ENCODE measurements around the gene PTPRM. TPM values are rescaled to one million over a fixed set of nuclear protein-coding genes. Genes with fewer than 3 reads are reported as not detected.

Gene PTPRM
- total and polyA plus RNA-seq, 5 donors from 2014 or later: 1.1 to 4.6 (median 3.6) TPM

DNA sequence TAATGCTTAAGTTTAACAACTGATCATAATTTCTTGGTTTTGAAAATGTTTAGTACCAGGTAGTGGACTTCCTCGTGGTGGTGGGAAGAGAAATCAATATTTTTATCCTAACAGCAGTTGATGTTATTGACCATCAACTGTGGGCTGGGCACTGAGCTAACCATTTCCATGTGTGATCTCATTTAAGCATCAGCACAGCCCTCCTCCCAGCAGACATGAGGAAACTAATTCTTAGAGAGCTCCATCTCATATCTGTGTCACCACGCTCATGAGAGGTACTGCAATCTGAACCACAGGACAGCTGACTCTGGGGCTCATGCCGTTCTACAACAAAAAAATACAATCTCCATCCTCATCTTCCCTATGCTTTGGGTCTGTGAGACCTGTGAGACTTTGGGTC lies 709.3 kb downstream of the PTPRM start:
- Mint-ChIP-seq H3K9me3 (peaks cover 0 to 1% (median 0%) of the 10 kb centered on the region in 7 donors), H3K4me3 (no peak overlapping the region), H3K27ac (no peak overlapping the region), H3K4me1 (no peaks in the 10 kb centered on the region), H3K27me3 (no peaks in the 10 kb centered on the region), H3K36me3 (no peaks in the 10 kb centered on the region)
- Histone ChIP-seq H3K4me3 (ENCODE audit: low read depth, low read length) (no peak overlapping the region), H3K9me3 (ENCODE audit: control insufficient read depth in 2 of 2, low read length in 2 of 2) (no peaks in the 10 kb centered on the region), H3K4me1 (ENCODE audit: control insufficient read depth, insufficient read depth, low read length, poor library complexity, severe bottlenecking) (no peaks in the 10 kb centered on the region), H3K36me3 (ENCODE audit: control insufficient read depth, insufficient read depth, low read length) (no peaks in the 10 kb centered on the region), H3K27me3 (ENCODE audit: control insufficient read depth, insufficient read depth, low read length) (no peaks in the 10 kb centered on the region), H3K27ac (ENCODE audit: insufficient read depth, low read length, poor library complexity, severe bottlenecking) (no peak overlapping the region)
- ATAC-seq (ENCODE audit: low read depth in 2 of 2): no peak
- DNase-seq: no peak

DNA sequence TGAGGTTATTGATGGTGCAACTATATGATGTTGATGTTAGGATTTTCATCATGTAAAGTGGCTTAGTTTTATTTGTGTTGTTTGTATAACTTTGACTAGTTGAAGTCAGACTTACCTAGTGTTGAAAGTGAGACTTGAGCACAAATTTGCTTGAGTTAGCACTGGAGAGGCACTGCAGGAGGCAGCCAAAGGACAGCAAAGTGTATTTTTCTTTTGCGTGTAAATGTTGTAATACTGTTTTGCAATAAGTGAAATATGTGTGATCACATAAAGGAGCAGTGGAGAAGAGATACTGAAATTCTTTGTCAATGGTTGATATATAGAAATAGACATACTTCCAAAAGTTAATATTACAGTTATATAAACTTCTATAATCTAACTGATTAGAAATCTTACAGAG lies 710.2 kb downstream of the PTPRM start:
- no peaks in the 10 kb centered on the region for H3K27me3 ChIP-seq (ENCODE audit: control insufficient read depth, insufficient read depth, low read length)
- H3K4me1 ChIP-seq (ENCODE audit: control insufficient read depth, insufficient read depth, low read length, poor library complexity, severe bottlenecking): no peaks in the 10 kb centered on the region
- no peak overlapping the region for H3K27ac ChIP-seq (ENCODE audit: insufficient read depth, low read length, poor library complexity, severe bottlenecking)
- H3K36me3 Mint-ChIP-seq: no peaks in the 10 kb centered on the region
- H3K27ac Mint-ChIP-seq: no peak overlapping the region
- H3K4me1 Mint-ChIP-seq: no peaks in the 10 kb centered on the region
- H3K4me3 Mint-ChIP-seq: no peak overlapping the region
- DNase-seq (no peak), ATAC-seq (ENCODE audit: low read depth in 2 of 2) (no peak)
- no peak overlapping the region for H3K4me3 ChIP-seq (ENCODE audit: low read depth, low read length)
- no peaks in the 10 kb centered on the region for H3K27me3 Mint-ChIP-seq
- H3K9me3 Mint-ChIP-seq: peaks cover 0 to 1% (median 0%) of the 10 kb centered on the region in 7 donors
- no peaks in the 10 kb centered on the region for H3K36me3 ChIP-seq (ENCODE audit: control insufficient read depth, insufficient read depth, low read length)
- no peaks in the 10 kb centered on the region for H3K9me3 ChIP-seq (ENCODE audit: control insufficient read depth in 2 of 2, low read length in 2 of 2)

DNA sequence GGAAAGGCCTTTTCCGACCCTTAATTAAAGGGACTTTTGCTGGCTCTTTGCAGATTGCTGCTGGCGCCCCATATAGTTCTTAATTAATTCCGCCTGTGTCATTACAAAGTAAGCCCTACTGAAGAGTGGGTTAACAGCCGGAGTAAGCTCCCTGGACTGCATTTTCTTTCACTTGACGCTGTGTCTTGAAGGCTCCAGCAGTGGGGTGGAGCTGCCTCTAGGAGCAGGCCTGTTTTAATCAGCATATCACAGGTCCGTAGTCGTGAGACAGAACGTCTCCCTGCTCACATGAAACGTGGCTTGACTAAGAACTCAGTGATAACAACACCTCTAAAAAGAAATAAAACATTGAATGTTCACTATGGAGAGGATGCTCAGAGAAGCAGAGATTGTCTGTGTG lies 712.2 kb downstream of the PTPRM start:
- H3K36me3 ChIP-seq (ENCODE audit: control insufficient read depth, insufficient read depth, low read length): no peaks in the 10 kb centered on the region
- H3K36me3 Mint-ChIP-seq: no peaks in the 10 kb centered on the region
- H3K4me3 ChIP-seq (ENCODE audit: low read depth, low read length): no peak overlapping the region
- H3K4me1 ChIP-seq (ENCODE audit: control insufficient read depth, insufficient read depth, low read length, poor library complexity, severe bottlenecking): no peaks in the 10 kb centered on the region
- H3K27ac Mint-ChIP-seq: no peak overlapping the region
- peaks cover 0 to 1% (median 0%) of the 10 kb centered on the region in 7 donors for H3K9me3 Mint-ChIP-seq
- no peak overlapping the region for H3K4me3 Mint-ChIP-seq
- ATAC-seq (ENCODE audit: low read depth in 2 of 2) (no peak), DNase-seq (no peak)
- H3K27me3 Mint-ChIP-seq: no peaks in the 10 kb centered on the region
- H3K4me1 Mint-ChIP-seq: no peaks in the 10 kb centered on the region
- no peaks in the 10 kb centered on the region for H3K9me3 ChIP-seq (ENCODE audit: control insufficient read depth in 2 of 2, low read length in 2 of 2)
- no peak overlapping the region for H3K27ac ChIP-seq (ENCODE audit: insufficient read depth, low read length, poor library complexity, severe bottlenecking)
- H3K27me3 ChIP-seq (ENCODE audit: control insufficient read depth, insufficient read depth, low read length): no peaks in the 10 kb centered on the region

DNA sequence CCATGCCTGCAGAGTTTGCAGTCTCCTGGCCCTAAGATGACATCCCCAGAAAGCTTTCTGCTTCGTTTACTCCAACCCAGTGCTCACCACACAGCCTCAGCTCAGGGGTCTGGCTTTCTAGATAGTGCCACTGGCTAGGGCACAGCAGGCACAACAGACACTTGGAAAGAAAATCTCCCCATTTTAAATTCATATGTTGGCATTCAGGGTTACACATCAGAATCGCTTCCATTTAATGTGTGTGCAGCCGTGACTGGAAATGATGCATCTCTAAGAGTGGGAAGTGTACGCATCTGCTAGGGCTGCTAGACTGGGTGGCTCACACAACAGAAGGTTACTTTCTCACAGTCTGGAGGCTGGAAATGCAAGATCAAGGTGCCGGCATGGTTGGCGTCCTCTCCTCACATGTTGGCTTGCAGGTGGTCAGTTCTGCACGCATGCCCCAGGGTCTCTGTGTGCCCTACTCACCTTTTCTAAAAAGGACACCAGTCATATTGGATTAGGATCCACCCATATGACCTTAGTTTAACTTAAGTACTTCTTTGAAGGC lies 712.7 kb downstream of the PTPRM start:
- no peaks in the 10 kb centered on the region for H3K9me3 ChIP-seq (ENCODE audit: control insufficient read depth in 2 of 2, low read length in 2 of 2)
- H3K27me3 ChIP-seq (ENCODE audit: control insufficient read depth, insufficient read depth, low read length): no peaks in the 10 kb centered on the region
- H3K4me3 Mint-ChIP-seq: no peak overlapping the region
- no peaks in the 10 kb centered on the region for H3K27me3 Mint-ChIP-seq
- ATAC-seq (ENCODE audit: low read depth in 2 of 2) (no peak), DNase-seq (no peak)
- H3K27ac ChIP-seq (ENCODE audit: insufficient read depth, low read length, poor library complexity, severe bottlenecking): no peak overlapping the region
- no peaks in the 10 kb centered on the region for H3K36me3 ChIP-seq (ENCODE audit: control insufficient read depth, insufficient read depth, low read length)
- H3K4me3 ChIP-seq (ENCODE audit: low read depth, low read length): no peak overlapping the region
- no peaks in the 10 kb centered on the region for H3K36me3 Mint-ChIP-seq
- H3K27ac Mint-ChIP-seq: no peak overlapping the region
- H3K4me1 Mint-ChIP-seq: no peaks in the 10 kb centered on the region
- H3K9me3 Mint-ChIP-seq: peaks cover 0 to 1% (median 0%) of the 10 kb centered on the region in 7 donors
- no peaks in the 10 kb centered on the region for H3K4me1 ChIP-seq (ENCODE audit: control insufficient read depth, insufficient read depth, low read length, poor library complexity, severe bottlenecking)

DNA sequence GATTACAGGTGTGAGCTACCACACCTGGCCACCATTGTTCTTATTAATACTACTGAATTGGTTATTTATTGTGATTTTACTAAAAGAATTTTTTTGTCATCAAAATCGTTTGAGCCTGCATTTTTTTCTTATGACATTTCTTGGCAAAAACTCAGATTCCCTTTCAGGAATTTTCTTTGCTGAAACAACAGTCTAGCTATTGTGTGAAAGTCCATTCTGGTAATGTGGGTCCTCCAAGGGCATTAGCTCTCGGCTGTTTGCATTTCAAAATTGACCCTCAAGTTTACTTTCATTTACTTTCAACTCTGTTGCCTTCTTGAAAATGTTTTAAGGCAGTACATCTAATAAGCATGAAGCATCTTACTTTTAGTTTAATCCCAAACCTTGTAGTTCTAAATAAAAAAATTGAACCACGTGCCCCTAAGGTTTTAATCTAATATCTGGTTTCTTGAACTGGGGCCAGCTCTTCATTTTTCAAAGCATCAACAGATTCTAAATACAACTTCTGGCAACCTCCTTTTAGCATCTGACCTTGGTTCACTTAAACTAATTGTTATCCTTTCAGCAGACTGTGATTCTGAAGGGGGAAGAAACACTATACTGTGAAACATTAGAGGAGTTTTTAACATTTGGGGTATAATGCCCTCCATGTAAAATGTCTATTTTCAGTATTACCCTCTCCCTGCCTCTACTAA lies 716.9 kb downstream of the PTPRM start:
- H3K36me3 Mint-ChIP-seq: no peaks in the 10 kb centered on the region
- H3K36me3 ChIP-seq (ENCODE audit: control insufficient read depth, insufficient read depth, low read length): no peaks in the 10 kb centered on the region
- H3K9me3 ChIP-seq (ENCODE audit: control insufficient read depth in 2 of 2, low read length in 2 of 2): no peaks in the 10 kb centered on the region
- H3K27me3 Mint-ChIP-seq: no peaks in the 10 kb centered on the region
- no peak for DNase-seq
- no peak overlapping the region for H3K4me3 ChIP-seq (ENCODE audit: low read depth, low read length)
- ATAC-seq (ENCODE audit: low read depth in 2 of 2): no peak
- H3K4me1 Mint-ChIP-seq: no peaks in the 10 kb centered on the region
- H3K9me3 Mint-ChIP-seq: peaks cover 0 to 1% (median 0%) of the 10 kb centered on the region in 7 donors
- no peak overlapping the region for H3K4me3 Mint-ChIP-seq
- no peaks in the 10 kb centered on the region for H3K27me3 ChIP-seq (ENCODE audit: control insufficient read depth, insufficient read depth, low read length)
- no peak overlapping the region for H3K27ac Mint-ChIP-seq
- H3K4me1 ChIP-seq (ENCODE audit: control insufficient read depth, insufficient read depth, low read length, poor library complexity, severe bottlenecking): no peaks in the 10 kb centered on the region
- H3K27ac ChIP-seq (ENCODE audit: insufficient read depth, low read length, poor library complexity, severe bottlenecking): no peak overlapping the region

DNA sequence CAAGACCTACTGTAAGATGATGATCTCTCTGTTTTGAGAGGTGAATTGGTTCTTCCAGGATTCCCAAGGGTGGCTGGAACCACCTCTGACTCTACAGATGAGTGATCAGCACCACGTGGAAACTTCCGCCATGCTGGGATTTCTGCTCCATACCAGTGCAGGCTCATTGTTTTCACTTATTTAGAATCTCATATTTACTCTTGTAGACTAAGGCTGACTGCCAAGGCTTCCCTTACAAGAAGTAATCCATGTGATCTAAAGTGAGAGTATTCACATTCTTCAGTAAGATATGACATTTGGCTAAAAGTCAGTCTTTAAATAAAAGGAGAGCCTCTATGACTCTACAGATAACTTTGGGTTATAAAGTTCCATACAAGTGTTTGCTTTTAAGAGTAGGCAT lies 719.2 kb downstream of the PTPRM start:
- no peaks in the 10 kb centered on the region for H3K27me3 Mint-ChIP-seq
- no peak overlapping the region for H3K4me3 Mint-ChIP-seq
- Histone ChIP-seq H3K9me3 (ENCODE audit: control insufficient read depth in 2 of 2, low read length in 2 of 2) (no peaks in the 10 kb centered on the region), H3K27me3 (ENCODE audit: control insufficient read depth, insufficient read depth, low read length) (no peaks in the 10 kb centered on the region), H3K36me3 (ENCODE audit: control insufficient read depth, insufficient read depth, low read length) (no peaks in the 10 kb centered on the region), H3K27ac (ENCODE audit: insufficient read depth, low read length, poor library complexity, severe bottlenecking) (no peak overlapping the region), H3K4me1 (ENCODE audit: control insufficient read depth, insufficient read depth, low read length, poor library complexity, severe bottlenecking) (no peaks in the 10 kb centered on the region), H3K4me3 (ENCODE audit: low read depth, low read length) (no peak overlapping the region)
- H3K36me3 Mint-ChIP-seq: no peaks in the 10 kb centered on the region
- H3K27ac Mint-ChIP-seq: no peak overlapping the region
- DNase-seq (no peak), ATAC-seq (ENCODE audit: low read depth in 2 of 2) (no peak)
- peaks cover 0 to 1% (median 0%) of the 10 kb centered on the region in 7 donors for H3K9me3 Mint-ChIP-seq
- no peaks in the 10 kb centered on the region for H3K4me1 Mint-ChIP-seq

- Histone ChIP-seq H3K4me1 (ENCODE audit: control insufficient read depth, insufficient read depth, low read length, poor library complexity, severe bottlenecking) (no peaks in the 10 kb centered on the region), H3K4me3 (ENCODE audit: low read depth, low read length) (no peak overlapping the region), H3K27ac (ENCODE audit: insufficient read depth, low read length, poor library complexity, severe bottlenecking) (no peak overlapping the region), H3K27me3 (ENCODE audit: control insufficient read depth, insufficient read depth, low read length) (no peaks in the 10 kb centered on the region), H3K9me3 (ENCODE audit: control insufficient read depth in 2 of 2, low read length in 2 of 2) (no peaks in the 10 kb centered on the region), H3K36me3 (ENCODE audit: control insufficient read depth, insufficient read depth, low read length) (no peaks in the 10 kb centered on the region)
- Mint-ChIP-seq H3K27me3 (no peaks in the 10 kb centered on the region), H3K4me3 (no peak overlapping the region), H3K4me1 (no peaks in the 10 kb centered on the region), H3K36me3 (no peaks in the 10 kb centered on the region), H3K27ac (no peak overlapping the region), H3K9me3 (peaks cover 0 to 1% (median 0%) of the 10 kb centered on the region in 7 donors)
- DNase-seq: no peak
- no peak for ATAC-seq (ENCODE audit: low read depth in 2 of 2)
These were observed 720.2 kb downstream of the PTPRM start for GRCh38 chr18:8287196-8287885.
